ENCODE measurements around the gene PYDC1.
A peak's percentile ranks its signal among the peaks of the same experiment; 100 is the strongest.

Gene PYDC1

DNA sequence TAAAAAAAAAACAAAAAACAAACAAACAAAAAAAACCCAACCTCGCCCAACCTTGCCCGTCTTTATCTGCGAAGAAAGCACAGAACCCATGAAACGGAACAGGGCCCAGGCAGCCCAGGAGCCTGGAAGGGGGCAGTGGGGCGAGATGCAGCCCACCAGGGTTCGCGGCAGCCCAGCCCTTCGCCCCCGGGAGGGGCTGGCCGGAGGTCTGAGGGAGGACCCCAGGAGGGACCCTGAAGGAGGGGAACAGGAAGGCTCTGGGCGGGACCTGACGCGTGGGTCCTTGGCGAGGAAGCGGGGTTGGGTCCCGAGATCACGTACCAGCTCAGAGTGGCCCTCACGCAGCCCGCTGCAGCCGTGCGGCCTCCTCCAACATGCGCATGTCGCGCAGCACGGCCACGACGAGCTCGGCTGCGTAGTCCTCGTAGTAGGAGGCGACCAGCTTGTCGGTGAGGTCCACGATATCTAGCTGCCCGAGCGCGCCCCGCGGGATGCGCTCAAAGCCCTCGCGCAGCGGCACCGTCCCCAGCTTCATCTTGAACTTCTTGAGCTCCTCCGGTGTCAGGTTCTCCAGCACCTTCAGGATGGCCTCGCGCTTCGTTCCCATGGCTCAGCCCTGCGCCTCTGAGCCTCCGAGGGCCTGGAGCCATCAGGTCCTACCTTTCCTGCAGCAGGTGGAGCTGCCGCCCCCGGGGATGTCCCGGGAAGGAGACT lies at the start of gene PYDC1:
Gene PYDC1 (minus strand): TSS at position 714 of the 714 bp plus-strand sequence. CDS start 107 bp downstream, at position 607.
- H3K9me3 ChIP-seq (ENCODE audit: control insufficient read depth, low read depth, low read length), result no peaks in the 10 kb centered on the region
- peak within 1 kb of the TSS; percentile 73 for H3K4me3 ChIP-seq (ENCODE audit: low read length)
- no peak within 1 kb of the TSS for H3K27ac ChIP-seq (ENCODE audit: low read length)
- no peak within 1 kb of the TSS for H3K9ac ChIP-seq (ENCODE audit: low read length)
- peaks cover 41% of the 10 kb centered on the region for H3K27me3 ChIP-seq (ENCODE audit: control insufficient read depth, insufficient read depth, low read length)
- peaks cover 20% of the 10 kb centered on the region for H3K4me1 ChIP-seq (ENCODE audit: control insufficient read depth, low read depth, low read length)
- no peaks in the 10 kb centered on the region for H3K36me3 ChIP-seq (ENCODE audit: control insufficient read depth, low read depth, low read length)

DNA sequence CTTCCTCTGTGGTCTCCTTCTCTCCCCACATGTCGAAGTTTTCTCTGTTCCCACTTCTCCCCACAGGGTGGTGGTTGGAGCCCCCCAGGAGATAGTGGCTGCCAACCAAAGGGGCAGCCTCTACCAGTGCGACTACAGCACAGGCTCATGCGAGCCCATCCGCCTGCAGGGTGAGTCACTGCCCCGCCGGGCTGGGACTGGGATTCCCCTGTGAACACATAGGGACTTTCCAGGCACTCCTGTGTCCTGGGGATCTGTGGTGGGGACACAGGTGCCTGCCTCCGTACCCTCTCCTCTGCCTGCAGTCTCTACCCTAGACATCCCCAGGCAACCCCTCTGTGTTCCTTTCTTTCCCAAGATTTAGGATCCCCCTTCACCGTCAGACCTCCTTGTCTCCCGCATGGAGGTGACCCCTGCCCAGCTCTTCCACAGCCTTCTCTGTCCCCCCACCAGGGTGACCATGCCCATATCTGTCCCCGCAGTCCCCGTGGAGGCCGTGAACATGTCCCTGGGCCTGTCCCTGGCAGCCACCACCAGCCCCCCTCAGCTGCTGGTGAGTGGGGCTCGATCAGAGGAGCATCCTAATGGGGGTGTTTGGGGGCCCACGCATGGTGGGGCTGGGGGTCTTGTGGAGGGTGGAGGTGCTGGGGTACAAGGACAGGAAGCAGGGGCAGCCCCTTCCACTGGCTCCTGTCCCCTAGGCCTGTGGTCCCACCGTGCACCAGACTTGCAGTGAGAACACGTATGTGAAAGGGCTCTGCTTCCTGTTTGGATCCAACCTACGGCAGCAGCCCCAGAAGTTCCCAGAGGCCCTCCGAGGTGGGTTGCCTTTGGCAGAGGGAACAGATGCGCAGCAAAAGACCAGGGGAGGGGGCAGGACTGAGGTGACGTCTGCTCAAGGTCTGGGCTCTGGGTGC lies 48.7 kb upstream of the PYDC1 start:
- Histone ChIP-seq H3K4me3 (ENCODE audit: low read length) (no peak overlapping the region), H3K36me3 (ENCODE audit: control insufficient read depth, low read depth, low read length) (no peaks in the 10 kb centered on the region), H3K9ac (ENCODE audit: low read length) (peak overlapping the region; percentile 4), H3K4me1 (ENCODE audit: control insufficient read depth, low read depth, low read length) (peaks cover 8% of the 10 kb centered on the region), H3K27ac (ENCODE audit: low read length) (no peak overlapping the region), H3K27me3 (ENCODE audit: control insufficient read depth, insufficient read depth, low read length) (no peaks in the 10 kb centered on the region), H3K9me3 (ENCODE audit: control insufficient read depth, low read depth, low read length) (no peaks in the 10 kb centered on the region)

GRCh38 chr16:31262084-31262483 lies 45.1 kb upstream of the PYDC1 start:
- Histone ChIP-seq H3K36me3 (ENCODE audit: control insufficient read depth, low read depth, low read length) (no peaks in the 10 kb centered on the region), H3K4me1 (ENCODE audit: control insufficient read depth, low read depth, low read length) (no peaks in the 10 kb centered on the region), H3K4me3 (ENCODE audit: low read length) (no peak overlapping the region), H3K9me3 (ENCODE audit: control insufficient read depth, low read depth, low read length) (no peaks in the 10 kb centered on the region), H3K27ac (ENCODE audit: low read length) (no peak overlapping the region), H3K27me3 (ENCODE audit: control insufficient read depth, insufficient read depth, low read length) (no peaks in the 10 kb centered on the region), H3K9ac (ENCODE audit: low read length) (no peak overlapping the region)

DNA sequence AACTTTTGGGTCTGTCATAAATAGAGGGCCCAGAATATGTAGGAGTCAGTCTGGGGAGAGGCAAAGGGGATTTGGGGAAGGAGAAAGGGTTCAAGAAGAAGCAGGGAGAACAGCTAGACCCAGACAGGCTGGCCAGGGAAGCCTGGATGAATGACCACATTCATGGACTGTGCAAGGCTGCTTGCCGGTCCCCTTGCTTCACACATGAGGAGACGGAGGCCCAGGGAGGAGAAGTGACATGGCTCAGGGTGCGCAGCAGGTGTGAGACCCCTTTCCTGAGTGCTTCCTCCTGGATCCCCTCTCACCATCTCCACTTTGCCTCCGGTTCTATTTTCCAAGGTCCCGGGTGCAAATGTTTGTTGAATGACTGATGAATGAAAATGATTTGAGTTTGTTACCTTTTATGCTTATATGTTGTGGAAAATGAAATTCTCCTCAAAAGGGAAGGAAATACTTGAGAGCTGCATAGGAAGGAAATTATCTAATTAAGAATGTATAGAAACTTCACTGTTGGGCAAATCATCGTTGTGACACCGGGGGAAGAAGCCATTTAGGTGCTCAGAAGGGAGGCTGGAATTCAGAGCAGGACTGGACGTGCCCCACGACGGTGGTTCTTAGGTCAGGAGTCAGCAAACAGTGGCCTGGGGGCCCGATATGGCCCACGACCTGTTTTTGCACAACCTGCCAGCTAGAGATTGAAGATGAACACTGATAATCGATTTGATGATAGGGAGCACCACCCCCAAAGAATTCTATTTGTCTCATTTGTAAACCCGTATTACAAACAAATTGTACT lies 43.4 kb upstream of the PYDC1 start:
- Histone ChIP-seq H3K27me3 (ENCODE audit: control insufficient read depth, insufficient read depth, low read length) (no peaks in the 10 kb centered on the region), H3K4me1 (ENCODE audit: control insufficient read depth, low read depth, low read length) (no peaks in the 10 kb centered on the region), H3K4me3 (ENCODE audit: low read length) (no peak overlapping the region), H3K9me3 (ENCODE audit: control insufficient read depth, low read depth, low read length) (no peaks in the 10 kb centered on the region), H3K36me3 (ENCODE audit: control insufficient read depth, low read depth, low read length) (no peaks in the 10 kb centered on the region), H3K27ac (ENCODE audit: low read length) (no peak overlapping the region), H3K9ac (ENCODE audit: low read length) (no peak overlapping the region)

- Histone ChIP-seq H3K4me1 (ENCODE audit: control insufficient read depth, low read depth, low read length) (no peaks in the 10 kb centered on the region), H3K36me3 (ENCODE audit: control insufficient read depth, low read depth, low read length) (no peaks in the 10 kb centered on the region), H3K9ac (ENCODE audit: low read length) (no peak overlapping the region), H3K4me3 (ENCODE audit: low read length) (no peak overlapping the region), H3K27me3 (ENCODE audit: control insufficient read depth, insufficient read depth, low read length) (no peaks in the 10 kb centered on the region), H3K27ac (ENCODE audit: low read length) (no peak overlapping the region), H3K9me3 (ENCODE audit: control insufficient read depth, low read depth, low read length) (no peaks in the 10 kb centered on the region)
Observed at GRCh38 chr16:31258366-31258765, 41.4 kb upstream of the PYDC1 start.

GRCh38 chr16:31256466-31256865 lies 39.5 kb upstream of the PYDC1 start:
- no peaks in the 10 kb centered on the region for H3K9me3 ChIP-seq (ENCODE audit: control insufficient read depth, low read depth, low read length)
- no peaks in the 10 kb centered on the region for H3K4me1 ChIP-seq (ENCODE audit: control insufficient read depth, low read depth, low read length)
- no peak overlapping the region for H3K27ac ChIP-seq (ENCODE audit: low read length)
- H3K27me3 ChIP-seq (ENCODE audit: control insufficient read depth, insufficient read depth, low read length), result no peaks in the 10 kb centered on the region
- H3K4me3 ChIP-seq (ENCODE audit: low read length), result no peak overlapping the region
- no peaks in the 10 kb centered on the region for H3K36me3 ChIP-seq (ENCODE audit: control insufficient read depth, low read depth, low read length)
- no peak overlapping the region for H3K9ac ChIP-seq (ENCODE audit: low read length)

- Histone ChIP-seq H3K9ac (ENCODE audit: low read length) (no peak overlapping the region), H3K9me3 (ENCODE audit: control insufficient read depth, low read depth, low read length) (no peaks in the 10 kb centered on the region), H3K4me1 (ENCODE audit: control insufficient read depth, low read depth, low read length) (no peaks in the 10 kb centered on the region), H3K27ac (ENCODE audit: low read length) (no peak overlapping the region), H3K36me3 (ENCODE audit: control insufficient read depth, low read depth, low read length) (no peaks in the 10 kb centered on the region), H3K4me3 (ENCODE audit: low read length) (no peak overlapping the region), H3K27me3 (ENCODE audit: control insufficient read depth, insufficient read depth, low read length) (no peaks in the 10 kb centered on the region)
Observed at GRCh38 chr16:31253642-31254045, 36.7 kb upstream of the PYDC1 start.

- no peaks in the 10 kb centered on the region for H3K36me3 ChIP-seq (ENCODE audit: control insufficient read depth, low read depth, low read length)
- no peaks in the 10 kb centered on the region for H3K27me3 ChIP-seq (ENCODE audit: control insufficient read depth, insufficient read depth, low read length)
- no peaks in the 10 kb centered on the region for H3K9me3 ChIP-seq (ENCODE audit: control insufficient read depth, low read depth, low read length)
- H3K4me3 ChIP-seq (ENCODE audit: low read length), result no peak overlapping the region
- H3K9ac ChIP-seq (ENCODE audit: low read length), result no peak overlapping the region
- H3K4me1 ChIP-seq (ENCODE audit: control insufficient read depth, low read depth, low read length), result no peaks in the 10 kb centered on the region
- H3K27ac ChIP-seq (ENCODE audit: low read length), result no peak overlapping the region
Observed at GRCh38 chr16:31251435-31251834, 34.5 kb upstream of the PYDC1 start.

GRCh38 chr16:31250782-31251384 lies 33.9 kb upstream of the PYDC1 start:
- Histone ChIP-seq H3K27ac (ENCODE audit: low read length) (no peak overlapping the region), H3K27me3 (ENCODE audit: control insufficient read depth, insufficient read depth, low read length) (no peaks in the 10 kb centered on the region), H3K4me3 (ENCODE audit: low read length) (no peak overlapping the region), H3K4me1 (ENCODE audit: control insufficient read depth, low read depth, low read length) (no peaks in the 10 kb centered on the region), H3K36me3 (ENCODE audit: control insufficient read depth, low read depth, low read length) (no peaks in the 10 kb centered on the region), H3K9ac (ENCODE audit: low read length) (no peak overlapping the region), H3K9me3 (ENCODE audit: control insufficient read depth, low read depth, low read length) (no peaks in the 10 kb centered on the region)

DNA sequence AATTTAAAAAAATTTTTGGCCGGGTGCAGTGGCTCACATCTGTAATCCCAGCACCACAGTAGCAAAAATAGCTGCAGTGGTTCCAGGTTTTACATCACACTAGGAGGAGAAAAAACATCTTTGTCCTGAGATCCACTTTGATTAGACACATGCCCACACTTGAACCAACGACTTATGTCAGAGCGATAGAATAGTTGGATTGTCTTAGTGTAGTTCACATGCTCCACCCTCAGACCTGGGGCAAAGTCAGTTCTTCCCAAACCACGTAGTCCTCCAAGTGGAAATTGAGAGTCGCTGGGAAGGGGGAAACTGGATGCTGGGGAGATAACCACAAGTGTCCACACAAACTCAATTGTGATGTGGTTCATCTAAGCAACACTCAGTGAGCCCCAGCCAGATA lies 31.4 kb upstream of the PYDC1 start:
- Histone ChIP-seq H3K36me3 (ENCODE audit: control insufficient read depth, low read depth, low read length) (no peaks in the 10 kb centered on the region), H3K9me3 (ENCODE audit: control insufficient read depth, low read depth, low read length) (no peaks in the 10 kb centered on the region), H3K9ac (ENCODE audit: low read length) (no peak overlapping the region), H3K4me1 (ENCODE audit: control insufficient read depth, low read depth, low read length) (no peaks in the 10 kb centered on the region), H3K4me3 (ENCODE audit: low read length) (no peak overlapping the region), H3K27me3 (ENCODE audit: control insufficient read depth, insufficient read depth, low read length) (no peaks in the 10 kb centered on the region), H3K27ac (ENCODE audit: low read length) (no peak overlapping the region)

- H3K27ac ChIP-seq (ENCODE audit: low read length), result no peak overlapping the region
Observed at GRCh38 chr16:31246296-31246695, 29.4 kb upstream of the PYDC1 start.

More at GRCh38 chr16:31246296-31246695, 29.4 kb upstream of the PYDC1 start:
- Histone ChIP-seq H3K27me3 (ENCODE audit: control insufficient read depth, insufficient read depth, low read length) (no peaks in the 10 kb centered on the region), H3K4me3 (ENCODE audit: low read length) (no peak overlapping the region), H3K9ac (ENCODE audit: low read length) (no peak overlapping the region), H3K9me3 (ENCODE audit: control insufficient read depth, low read depth, low read length) (no peaks in the 10 kb centered on the region), H3K4me1 (ENCODE audit: control insufficient read depth, low read depth, low read length) (no peaks in the 10 kb centered on the region), H3K36me3 (ENCODE audit: control insufficient read depth, low read depth, low read length) (no peaks in the 10 kb centered on the region)
